Neural cell (in vitro differentiated cells): ENCODE results near the gene ST14. TPM values are rescaled to one million over a fixed set of nuclear protein-coding genes. Genes with fewer than 3 reads are reported as not detected.

ENCODE experiments used
- H2AFZ ChIP-seq: fragments of 200-600, 300-800 bp; sonication (generic), shearing (Covaris generic); 2 replicates; pipeline ENCODE4 v1.6.0; 2014; ENCODE audit warnings: low read depth, mild to moderate bottlenecking, antibody characterized with exemption, low read length, moderate library complexity
- H3F3A ChIP-seq: fragments of 200-600 bp; shearing (Covaris generic); 2 replicates; pipeline ENCODE4 v1.6.1; 2016; ENCODE audit warnings: mild to moderate bottlenecking, moderate library complexity, mixed read lengths, antibody characterized with exemption, low read length; ENCODE audit not compliant: insufficient read depth, poor library complexity, severe bottlenecking
- H3K27ac ChIP-seq: fragments of 200-600, 300-800 bp; sonication (generic), shearing (Covaris generic); 2 replicates; pipeline ENCODE4 v1.5.1; 2014; ENCODE audit warnings: mild to moderate bottlenecking, low read length, moderate library complexity
- H3K27me3 ChIP-seq: fragments of 300-800, 200-600 bp; sonication (generic), shearing (Covaris generic); 2 replicates; pipeline ENCODE4 v1.6.0; 2014; ENCODE audit warnings: mild to moderate bottlenecking, low read depth, low read length, moderate library complexity; ENCODE audit not compliant: insufficient read depth
- H3K36me3 ChIP-seq: fragments of 300-800, 200-600 bp; sonication (generic), shearing (Covaris generic); 2 replicates; pipeline ENCODE4 v1.5.1; 2014; ENCODE audit warnings: mild to moderate bottlenecking, antibody characterized with exemption, low read length, moderate library complexity; ENCODE audit not compliant: insufficient read depth
- H3K4me2 ChIP-seq: fragments of 300-800, 200-600 bp; sonication (generic), shearing (Covaris generic); 2 replicates; pipeline ENCODE4 v1.6.0; 2014; ENCODE audit warnings: mild to moderate bottlenecking, low read length
- H3K4me3 ChIP-seq: fragments of 300-800, 200-600 bp; sonication (generic), shearing (Covaris generic); 2 replicates; pipeline ENCODE4 v1.5.1; 2014; ENCODE audit warnings: mild to moderate bottlenecking, low read length, moderate library complexity
- H3K79me2 ChIP-seq: fragments of 200-600 bp; shearing (Covaris generic); replicated peaks from 2 replicates; pipeline ENCODE4 v1.6.0; 2014; ENCODE audit warnings: mild to moderate bottlenecking, low read length, moderate library complexity; ENCODE audit not compliant: insufficient read depth
- H3K9ac ChIP-seq: fragments of 300-800, 200-600 bp; sonication (generic), shearing (Covaris generic); 2 replicates; pipeline ENCODE4 v1.6.1; 2016; ENCODE audit warnings: mild to moderate bottlenecking, low read length, mixed read lengths
- H3K9me2 ChIP-seq: fragments of 200-600 bp; shearing (Covaris generic); 2 replicates; pipeline ENCODE4 v1.6.1; 2016; ENCODE audit warnings: mild to moderate bottlenecking, low read length, mixed read lengths; ENCODE audit not compliant: insufficient read depth
- H3K9me3 ChIP-seq: fragments of 200-600, 300-800 bp; sonication (generic), shearing (Covaris generic); 2 replicates; pipeline ENCODE4 v1.6.1; 2016; ENCODE audit warnings: mild to moderate bottlenecking, mixed run types, low read length, moderate library complexity, mixed read lengths
- H4K20me1 ChIP-seq: fragments of 200-600 bp; shearing (Covaris generic); 2 replicates; pipeline ENCODE4 v1.6.1; 2016; ENCODE audit warnings: mild to moderate bottlenecking, mixed run types; ENCODE audit not compliant: insufficient read depth
- EP300 ChIP-seq: fragments of 450-650 bp; conservative IDR thresholded peaks from 2 replicates; pipeline ENCODE4 v1.6.1; 2014; ENCODE audit warnings: antibody characterized with exemption, mild to moderate bottlenecking, moderate library complexity; ENCODE audit not compliant: poor library complexity, severe bottlenecking
- EZH2 ChIP-seq: fragments of 200-600, 300-800 bp; shearing (Covaris generic), sonication (generic); IDR thresholded peaks from 2 replicates; pipeline ENCODE4 v1.6.1; 2014; ENCODE audit warnings: antibody characterized with exemption, low read length, borderline replicate concordance, mild to moderate bottlenecking; ENCODE audit not compliant: insufficient read depth, poor library complexity, severe bottlenecking
- MXI1 ChIP-seq: fragments of 450-650 bp; conservative IDR thresholded peaks from 2 replicates; pipeline ENCODE4 v1.6.1; 2014; ENCODE audit warnings: antibody characterized with exemption, mild to moderate bottlenecking; ENCODE audit not compliant: poor library complexity, severe bottlenecking
- POLR2AphosphoS5 ChIP-seq: IDR thresholded peaks from 2 replicates; pipeline ENCODE4 v1.6.1; 2012
- RAD21 ChIP-seq: fragments of 450-650 bp; conservative IDR thresholded peaks from 2 replicates; pipeline ENCODE4 v1.6.1; 2014; ENCODE audit warnings: antibody characterized with exemption, mild to moderate bottlenecking, moderate library complexity
- SMC3 ChIP-seq: fragments of 450-650 bp; conservative IDR thresholded peaks from 2 replicates; pipeline ENCODE4 v1.6.1; 2014; ENCODE audit warnings: antibody characterized with exemption, mild to moderate bottlenecking, moderate library complexity; ENCODE audit not compliant: poor library complexity
- TAF1 ChIP-seq: IDR thresholded peaks from 2 replicates; pipeline ENCODE4 v1.6.1; 2012; ENCODE audit warnings: low read depth
- polyA plus RNA-seq: library from polyadenylated mRNA; depleted of rRNA; stranded (reverse); fragments of >200 nt; gene quantifications from 2 replicates; pipeline ENCODE4 v1.2.3, GENCODE V29; 2014
- TF ChIP-seq, protein P1 (sequence below): fragments of 450-650 bp; IDR thresholded peaks from 2 replicates; pipeline ENCODE4 v1.5.1; 2014; ENCODE audit warnings: antibody characterized with exemption, mild to moderate bottlenecking, moderate library complexity; ENCODE audit not compliant: poor library complexity, severe bottlenecking
- TF ChIP-seq, protein P2 (sequence below): IDR thresholded peaks from 2 replicates; pipeline ENCODE4 v1.6.1; 2012; ENCODE audit warnings: borderline replicate concordance

The ST14 gene
- polyA plus RNA-seq, 1 donor from 2014 or later = not detected

DNA sequence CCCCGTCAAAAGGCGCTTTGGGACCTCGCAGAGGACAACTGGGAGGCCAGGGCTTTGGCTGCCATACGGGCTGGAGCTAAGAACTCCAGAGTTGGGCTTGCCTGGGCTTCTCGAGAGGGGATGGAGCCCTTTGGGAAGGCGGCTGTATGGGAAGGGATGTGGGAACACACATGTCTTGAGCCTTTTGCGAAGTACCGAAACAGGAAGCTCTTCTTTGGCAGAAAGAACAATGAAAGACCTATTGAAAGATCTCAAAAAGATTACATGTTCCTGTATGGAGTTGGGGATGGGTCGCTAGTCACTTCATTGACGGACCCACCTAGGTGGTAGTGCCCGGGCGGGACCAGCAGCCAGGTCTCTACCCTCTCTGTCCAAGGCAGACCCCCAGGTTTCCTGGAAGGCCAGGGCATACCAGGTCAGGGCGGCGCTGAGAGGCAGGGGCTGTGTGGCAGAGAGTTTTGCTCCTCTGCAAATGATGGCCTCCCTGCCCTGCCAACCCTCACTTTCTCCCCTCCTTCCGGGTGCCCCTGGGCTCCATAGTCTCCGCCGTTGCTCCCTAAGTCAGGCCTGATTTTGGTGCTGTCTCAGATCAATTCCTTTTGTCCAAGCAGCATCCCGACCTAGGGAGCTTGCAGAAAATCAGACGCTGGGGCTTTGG is 1.0 kb downstream of the ST14 start:
- H3F3A ChIP-seq = no peaks in the 10 kb centered on the region
- no peak overlapping the region for H3K27ac ChIP-seq
- no peaks in the 10 kb centered on the region for H3K9me3 ChIP-seq
- no peaks in the 10 kb centered on the region for H3K79me2 ChIP-seq
- no peaks in the 10 kb centered on the region for H3K9me2 ChIP-seq
- no peak overlapping the region for H2AFZ ChIP-seq
- no peak overlapping the region for H3K4me3 ChIP-seq
- no peaks in the 10 kb centered on the region for H3K36me3 ChIP-seq
- peaks cover 49% of the 10 kb centered on the region for H3K27me3 ChIP-seq
- H3K9ac ChIP-seq = no peak overlapping the region
- no peaks in the 10 kb centered on the region for H4K20me1 ChIP-seq
- TF ChIP-seq EZH2 (no peak), TAF1 (no peak), POLR2AphosphoS5 (no peak), EP300 (no peak), SMC3 (no peak), RAD21 (no peak), MXI1 (no peak)
- TF ChIP-seq, protein P1, sequence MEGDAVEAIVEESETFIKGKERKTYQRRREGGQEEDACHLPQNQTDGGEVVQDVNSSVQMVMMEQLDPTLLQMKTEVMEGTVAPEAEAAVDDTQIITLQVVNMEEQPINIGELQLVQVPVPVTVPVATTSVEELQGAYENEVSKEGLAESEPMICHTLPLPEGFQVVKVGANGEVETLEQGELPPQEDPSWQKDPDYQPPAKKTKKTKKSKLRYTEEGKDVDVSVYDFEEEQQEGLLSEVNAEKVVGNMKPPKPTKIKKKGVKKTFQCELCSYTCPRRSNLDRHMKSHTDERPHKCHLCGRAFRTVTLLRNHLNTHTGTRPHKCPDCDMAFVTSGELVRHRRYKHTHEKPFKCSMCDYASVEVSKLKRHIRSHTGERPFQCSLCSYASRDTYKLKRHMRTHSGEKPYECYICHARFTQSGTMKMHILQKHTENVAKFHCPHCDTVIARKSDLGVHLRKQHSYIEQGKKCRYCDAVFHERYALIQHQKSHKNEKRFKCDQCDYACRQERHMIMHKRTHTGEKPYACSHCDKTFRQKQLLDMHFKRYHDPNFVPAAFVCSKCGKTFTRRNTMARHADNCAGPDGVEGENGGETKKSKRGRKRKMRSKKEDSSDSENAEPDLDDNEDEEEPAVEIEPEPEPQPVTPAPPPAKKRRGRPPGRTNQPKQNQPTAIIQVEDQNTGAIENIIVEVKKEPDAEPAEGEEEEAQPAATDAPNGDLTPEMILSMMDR = no peak
- TF ChIP-seq, protein P2, sequence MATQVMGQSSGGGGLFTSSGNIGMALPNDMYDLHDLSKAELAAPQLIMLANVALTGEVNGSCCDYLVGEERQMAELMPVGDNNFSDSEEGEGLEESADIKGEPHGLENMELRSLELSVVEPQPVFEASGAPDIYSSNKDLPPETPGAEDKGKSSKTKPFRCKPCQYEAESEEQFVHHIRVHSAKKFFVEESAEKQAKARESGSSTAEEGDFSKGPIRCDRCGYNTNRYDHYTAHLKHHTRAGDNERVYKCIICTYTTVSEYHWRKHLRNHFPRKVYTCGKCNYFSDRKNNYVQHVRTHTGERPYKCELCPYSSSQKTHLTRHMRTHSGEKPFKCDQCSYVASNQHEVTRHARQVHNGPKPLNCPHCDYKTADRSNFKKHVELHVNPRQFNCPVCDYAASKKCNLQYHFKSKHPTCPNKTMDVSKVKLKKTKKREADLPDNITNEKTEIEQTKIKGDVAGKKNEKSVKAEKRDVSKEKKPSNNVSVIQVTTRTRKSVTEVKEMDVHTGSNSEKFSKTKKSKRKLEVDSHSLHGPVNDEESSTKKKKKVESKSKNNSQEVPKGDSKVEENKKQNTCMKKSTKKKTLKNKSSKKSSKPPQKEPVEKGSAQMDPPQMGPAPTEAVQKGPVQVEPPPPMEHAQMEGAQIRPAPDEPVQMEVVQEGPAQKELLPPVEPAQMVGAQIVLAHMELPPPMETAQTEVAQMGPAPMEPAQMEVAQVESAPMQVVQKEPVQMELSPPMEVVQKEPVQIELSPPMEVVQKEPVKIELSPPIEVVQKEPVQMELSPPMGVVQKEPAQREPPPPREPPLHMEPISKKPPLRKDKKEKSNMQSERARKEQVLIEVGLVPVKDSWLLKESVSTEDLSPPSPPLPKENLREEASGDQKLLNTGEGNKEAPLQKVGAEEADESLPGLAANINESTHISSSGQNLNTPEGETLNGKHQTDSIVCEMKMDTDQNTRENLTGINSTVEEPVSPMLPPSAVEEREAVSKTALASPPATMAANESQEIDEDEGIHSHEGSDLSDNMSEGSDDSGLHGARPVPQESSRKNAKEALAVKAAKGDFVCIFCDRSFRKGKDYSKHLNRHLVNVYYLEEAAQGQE = no peak
- no peak overlapping the region for H3K4me2 ChIP-seq

DNA sequence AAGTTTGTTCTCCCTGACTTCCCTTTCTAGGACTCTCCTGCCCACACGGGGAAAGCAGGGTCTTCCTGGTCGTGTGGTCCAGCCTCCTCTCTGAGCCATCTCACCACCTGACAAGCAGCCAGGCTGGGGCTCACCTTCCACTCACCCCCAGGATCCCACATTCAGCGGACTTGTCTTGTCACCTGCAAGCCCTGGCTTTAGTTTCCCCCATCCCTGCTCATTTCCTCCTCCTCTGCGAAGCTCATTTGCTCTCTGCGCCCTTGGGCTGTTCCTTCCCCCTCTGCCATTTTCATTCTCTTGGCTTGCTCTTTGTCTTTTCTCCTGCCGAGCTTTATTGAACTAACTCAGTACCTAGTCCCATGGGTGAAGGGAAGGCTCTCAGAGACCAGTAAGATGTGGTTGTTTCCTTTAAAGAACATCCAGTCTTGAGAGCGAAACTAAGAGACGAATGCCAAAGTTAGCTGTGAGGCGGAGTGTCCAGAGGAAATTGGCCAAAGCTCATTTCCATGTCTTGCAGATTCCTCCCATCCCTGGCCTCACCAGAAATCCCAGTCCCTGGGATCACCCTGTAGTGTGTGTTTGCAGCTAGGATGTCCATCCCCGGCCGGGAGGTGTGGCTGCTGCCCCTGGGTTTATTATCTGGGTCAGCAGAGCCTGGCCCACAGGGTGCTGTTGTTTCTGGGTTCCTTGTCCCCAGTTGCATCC is 2.0 kb downstream of the ST14 start:
- H3K27me3 ChIP-seq = peaks cover 49% of the 10 kb centered on the region
- no peaks in the 10 kb centered on the region for H4K20me1 ChIP-seq
- no peaks in the 10 kb centered on the region for H3K9me2 ChIP-seq
- no peak overlapping the region for H2AFZ ChIP-seq
- H3K79me2 ChIP-seq = no peaks in the 10 kb centered on the region
- no peak overlapping the region for H3K4me2 ChIP-seq
- H3F3A ChIP-seq = no peaks in the 10 kb centered on the region
- H3K36me3 ChIP-seq = no peaks in the 10 kb centered on the region
- no peak overlapping the region for H3K4me3 ChIP-seq
- no peak overlapping the region for H3K9ac ChIP-seq
- no peak overlapping the region for H3K27ac ChIP-seq
- H3K9me3 ChIP-seq = no peaks in the 10 kb centered on the region
- TF ChIP-seq EZH2 = no peak
- TF ChIP-seq, protein P2 = no peak
- TF ChIP-seq, protein P1 = no peak
- no peak for TF ChIP-seq TAF1
- no peak for TF ChIP-seq RAD21
- no peak for TF ChIP-seq POLR2AphosphoS5
- no peak for TF ChIP-seq SMC3
- TF ChIP-seq EP300 = no peak
- TF ChIP-seq MXI1 = no peak
